HG03103 (cell line): ENCODE measurements around the gene CAPS.
"Not testable (repeated sequence)": the region's sequence is repeated elsewhere in the genome, so short reads cannot be mapped to it uniquely, and the experiment has no call there.

Source experiments
- ATAC-seq: cut with Tn5 transposase; IDR thresholded peaks from one replicate; pipeline ENCODE4 v1.9.1; 2021; ENCODE audit warnings: low read depth; ENCODE audit not compliant: unreplicated experiment

CAPS gene

GRCh38 chr19:5913739-5914357 lies at the start of gene CAPS:
Gene CAPS (plus strand): TSS chr19:5914254. CDS start chr19:5914407, 153 bp downstream.
- ATAC-seq = no peak

GRCh38 chr19:5864725-5865486 lies 49.1 kb upstream of the CAPS start:
- no peak for ATAC-seq

- no peak for ATAC-seq
Measured at GRCh38 chr19:5865772-5866171, 48.3 kb upstream of the CAPS start.

- no peak for ATAC-seq
Measured at GRCh38 chr19:5867201-5868136, 46.6 kb upstream of the CAPS start.

GRCh38 chr19:5870986-5871394 lies 43.1 kb upstream of the CAPS start:
- ATAC-seq = no peak

- no peak for ATAC-seq
Measured at GRCh38 chr19:5873617-5874199, 40.3 kb upstream of the CAPS start.

GRCh38 chr19:5874496-5874895 lies 39.6 kb upstream of the CAPS start:
- not testable (repeated sequence) for ATAC-seq

- ATAC-seq = no peak
Measured at GRCh38 chr19:5877427-5877826, 36.6 kb upstream of the CAPS start.

- ATAC-seq = no peak
Measured at GRCh38 chr19:5877882-5878281, 36.2 kb upstream of the CAPS start.

- ATAC-seq = no peak
Measured at GRCh38 chr19:5880196-5880595, 33.9 kb upstream of the CAPS start.

- no peak for ATAC-seq
Measured at GRCh38 chr19:5880604-5881078, 33.4 kb upstream of the CAPS start.

- ATAC-seq = no peak
Measured at GRCh38 chr19:5881543-5882299, 32.3 kb upstream of the CAPS start.

- no peak for ATAC-seq
Measured at GRCh38 chr19:5882421-5882968, 31.6 kb upstream of the CAPS start.

- not testable (repeated sequence) for ATAC-seq
Measured at GRCh38 chr19:5883157-5883873, 30.7 kb upstream of the CAPS start.

- not testable (repeated sequence) for ATAC-seq
Measured at GRCh38 chr19:5884065-5884811, 29.8 kb upstream of the CAPS start.

GRCh38 chr19:5889288-5889971 lies 24.6 kb upstream of the CAPS start:
- no peak for ATAC-seq

- ATAC-seq = no peak
Measured at GRCh38 chr19:5890099-5890498, 24.0 kb upstream of the CAPS start.

GRCh38 chr19:5891572-5891937 lies 22.5 kb upstream of the CAPS start:
- no peak for ATAC-seq
